K562 (cell line): Measurements from ENCODE around the gene GYS1. TPM values are rescaled to one million over a fixed set of nuclear protein-coding genes. Genes with fewer than 3 reads are reported as not detected.
A peak's percentile ranks its signal among the peaks of the same experiment; 100 is the strongest.

ENCODE experiments used
- CBX1 ChIP-seq: sonication (generic); IDR thresholded peaks from 2 replicates; pipeline ENCODE4 v1.6.1; 2016; ENCODE audit warnings: antibody characterized with exemption, low read depth, mild to moderate bottlenecking
- CBX3 ChIP-seq, 2 experiments: IDR thresholded peaks; 1 replicate in 1 of 2; 2 replicates in 1 of 2; pipeline ENCODE4 v1.6.1; 2012; ENCODE audit warnings: inconsistent platforms in 2 of 2, low read length in 2 of 2, borderline replicate concordance in 1 of 2, control low read depth in 1 of 2
- DPF2 ChIP-seq: fragments of 450-650 bp; IDR thresholded peaks from 2 replicates; pipeline ENCODE4 v1.6.1; 2016
- ELF2 ChIP-seq: fragments of 250-450 bp; sonication (Bioruptor Pico); IDR thresholded peaks from 2 replicates; pipeline ENCODE4 v1.5.0; 2021; ENCODE audit warnings: mild to moderate bottlenecking
- KDM1A ChIP-seq, 2 experiments: fragments of 450-650 bp; IDR thresholded peaks; 2 replicates each; pipeline ENCODE4 v1.6.1; 2016; ENCODE audit warnings: mild to moderate bottlenecking in 2 of 2
- KDM2B ChIP-seq: fragments of 250-450 bp; sonication (Bioruptor Pico); IDR thresholded peaks from 2 replicates; pipeline ENCODE4 v1.8.0; 2021; ENCODE audit warnings: mild to moderate bottlenecking, moderate library complexity
- MTF1 ChIP-seq: fragments of 250-450 bp; sonication (Bioruptor Pico); IDR thresholded peaks from 2 replicates; pipeline ENCODE4 v1.9.0; 2021; ENCODE audit warnings: moderate library complexity, mild to moderate bottlenecking, inconsistent platforms, borderline replicate concordance
- OTX1 ChIP-seq: fragments of 450-650 bp; formaldehyde crosslinking; IDR thresholded peaks from 2 replicates; pipeline ENCODE4 v1.4.0; 2022; ENCODE audit warnings: mild to moderate bottlenecking
- PCBP1 ChIP-seq: fragments of 200-400 bp; formaldehyde crosslinking; IDR thresholded peaks from 2 replicates; pipeline ENCODE4 v1.6.1; 2018; ENCODE audit warnings: mild to moderate bottlenecking, low read depth, low read length; ENCODE audit not compliant: poor library complexity, severe bottlenecking
- PRPF4 ChIP-seq: fragments of 200-400 bp; formaldehyde crosslinking; IDR thresholded peaks from one replicate; pipeline ENCODE4 v1.6.1; 2017; ENCODE audit warnings: low read length, low read depth, mild to moderate bottlenecking; ENCODE audit not compliant: insufficient read depth, poor library complexity, severe bottlenecking
- RUNX1 ChIP-seq: sonication (generic); IDR thresholded peaks from 2 replicates; pipeline ENCODE4 v1.6.1; 2016; ENCODE audit warnings: antibody characterized with exemption, low read depth
- SNIP1 ChIP-seq: fragments of 450-650 bp; IDR thresholded peaks from 2 replicates; pipeline ENCODE4 v1.7.1; 2017; ENCODE audit warnings: low read depth, mild to moderate bottlenecking
- ZNF184 ChIP-seq: sonication (generic); formaldehyde crosslinking; IDR thresholded peaks from 2 replicates; pipeline ENCODE4 v1.5.0; 2020; ENCODE audit warnings: missing genetic modification reagents
- ZNF274 ChIP-seq: IDR thresholded peaks from 2 replicates; pipeline ENCODE4 v1.6.1; 2011; ENCODE audit warnings: low read depth, mild to moderate bottlenecking, low read length, moderate library complexity, borderline replicate concordance
- ZNF408 ChIP-seq: fragments of 250-450 bp; sonication (Bioruptor Pico); IDR thresholded peaks from 2 replicates; pipeline ENCODE4 v1.4.0; 2020; ENCODE audit warnings: low read depth, mild to moderate bottlenecking, moderate library complexity
- polyA plus RNA-seq, 8 experiments: library from polyadenylated mRNA; depleted of rRNA in 4 of 8; stranded (reverse) in 5 of 8; unstranded in 3 of 8; fragments of >200 nt; fragmentation: Nextera tagmentation in 2 of 8; fragmentation: Illumina TruSeq in 1 of 8; extraction: Ambion mirVana in 2 of 8; extraction: Trizol in 1 of 8; gene quantifications; 2 replicates each; pipeline versions ENCODE4 v1.2.1 to v1.2.3, GENCODE V29; 2011 to 2014; ENCODE audit warnings: inconsistent platforms in 1 of 8, missing spikeins in 1 of 8
- total RNA-seq, 7 experiments: library from RNA; depleted of rRNA in 6 of 7; stranded (reverse); fragments of >200 nt in 6 of 7; fragmentation: Illumina TruSeq in 2 of 7; extraction: Trizol in 2 of 7; gene quantifications; 2 replicates each; pipeline versions ENCODE4 v1.2.1 to v1.2.3, GENCODE V29; 2011 to 2021; ENCODE audit warnings: low replicate concordance in 1 of 7
- TF ChIP-seq, protein P1 (sequence below): fragments of 450-650 bp; IDR thresholded peaks from 2 replicates; pipeline ENCODE4 v1.7.1; 2018; ENCODE audit warnings: mild to moderate bottlenecking, low read depth; ENCODE audit not compliant: partially characterized antibody
- TF ChIP-seq, protein P2 (sequence below): sonication (generic); formaldehyde crosslinking; IDR thresholded peaks from 2 replicates; pipeline ENCODE4 v1.8.1; 2022; ENCODE audit warnings: missing genetic modification reagents
- TF ChIP-seq, protein P3 (sequence below): sonication (generic); formaldehyde crosslinking; IDR thresholded peaks from 2 replicates; pipeline ENCODE4 v1.8.0; 2022; ENCODE audit warnings: missing genetic modification reagents, mild to moderate bottlenecking, moderate library complexity, borderline replicate concordance
- TF ChIP-seq, protein P4 (sequence below): fragments of 450-650 bp; IDR thresholded peaks from 2 replicates; pipeline ENCODE4 v1.6.1; 2017; ENCODE audit warnings: antibody characterized with exemption
- TF ChIP-seq, protein P5 (sequence below): sonication (generic); formaldehyde crosslinking; IDR thresholded peaks from 2 replicates; pipeline ENCODE4 v1.8.0; 2022; ENCODE audit warnings: mild to moderate bottlenecking, low read depth, missing genetic modification reagents

Gene GYS1
- total and polyA plus RNA-seq, 9 of the 15 experiments (the other 6 are each of a cell fraction or from before 2014, with no cell fraction given) = 1.9 to 31.1 (median 15.2) TPM

DNA sequence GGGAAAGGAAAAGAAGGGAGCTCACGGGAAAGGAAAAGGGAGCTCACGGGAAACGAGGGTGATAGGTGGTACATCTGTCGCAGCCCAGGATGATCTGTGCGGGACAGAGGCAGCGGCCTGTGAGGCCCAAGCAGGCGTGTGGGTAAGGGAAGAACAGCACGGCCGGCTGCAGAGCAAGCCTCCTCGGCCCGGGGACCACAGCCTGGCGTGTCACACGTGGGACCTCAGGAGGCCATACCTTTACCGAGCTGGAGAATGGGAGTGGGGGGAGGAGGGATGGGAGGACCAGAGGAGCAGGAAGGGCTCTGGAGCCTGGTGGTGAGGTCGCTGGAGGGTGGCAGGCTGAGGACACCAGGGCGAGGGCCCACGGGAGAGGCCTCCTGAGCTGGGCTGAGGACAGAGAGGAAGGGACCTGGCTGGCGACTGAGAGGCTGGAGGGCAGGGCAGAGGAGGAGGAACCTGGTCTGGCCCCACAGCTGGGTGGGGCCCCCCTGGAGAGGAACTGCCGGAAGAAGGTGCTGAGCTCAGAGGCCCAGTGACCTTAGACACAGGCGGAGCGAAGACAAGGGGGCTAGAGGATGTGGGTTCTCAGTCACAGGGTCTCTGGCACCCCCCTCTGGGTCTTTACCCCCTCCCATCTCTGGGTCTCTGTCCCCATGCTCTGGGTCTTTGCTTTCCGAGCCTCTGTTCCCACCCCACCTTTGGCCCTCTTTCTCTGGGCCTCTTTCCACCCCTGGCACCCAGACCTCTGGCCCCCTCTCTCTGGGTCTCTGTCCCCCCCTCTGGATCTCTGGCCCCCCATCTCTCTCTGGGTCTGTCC is 30.9 kb downstream of the GYS1 start (continued):
- TF ChIP-seq ZNF274 = no peak
- TF ChIP-seq, protein P1, sequence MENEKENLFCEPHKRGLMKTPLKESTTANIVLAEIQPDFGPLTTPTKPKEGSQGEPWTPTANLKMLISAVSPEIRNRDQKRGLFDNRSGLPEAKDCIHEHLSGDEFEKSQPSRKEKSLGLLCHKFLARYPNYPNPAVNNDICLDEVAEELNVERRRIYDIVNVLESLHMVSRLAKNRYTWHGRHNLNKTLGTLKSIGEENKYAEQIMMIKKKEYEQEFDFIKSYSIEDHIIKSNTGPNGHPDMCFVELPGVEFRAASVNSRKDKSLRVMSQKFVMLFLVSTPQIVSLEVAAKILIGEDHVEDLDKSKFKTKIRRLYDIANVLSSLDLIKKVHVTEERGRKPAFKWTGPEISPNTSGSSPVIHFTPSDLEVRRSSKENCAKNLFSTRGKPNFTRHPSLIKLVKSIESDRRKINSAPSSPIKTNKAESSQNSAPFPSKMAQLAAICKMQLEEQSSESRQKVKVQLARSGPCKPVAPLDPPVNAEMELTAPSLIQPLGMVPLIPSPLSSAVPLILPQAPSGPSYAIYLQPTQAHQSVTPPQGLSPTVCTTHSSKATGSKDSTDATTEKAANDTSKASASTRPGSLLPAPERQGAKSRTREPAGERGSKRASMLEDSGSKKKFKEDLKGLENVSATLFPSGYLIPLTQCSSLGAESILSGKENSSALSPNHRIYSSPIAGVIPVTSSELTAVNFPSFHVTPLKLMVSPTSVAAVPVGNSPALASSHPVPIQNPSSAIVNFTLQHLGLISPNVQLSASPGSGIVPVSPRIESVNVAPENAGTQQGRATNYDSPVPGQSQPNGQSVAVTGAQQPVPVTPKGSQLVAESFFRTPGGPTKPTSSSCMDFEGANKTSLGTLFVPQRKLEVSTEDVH = no peak
- TF ChIP-seq CBX3 (IDR thresholded peaks at IDR 0.05; ENCODE audit: borderline replicate concordance in 1 of 2, low read length in 2 of 2) = no peak; a peak in 1 of 3 replicates
- peak; percentile 2; the same call in 1 of the 2 replicates for TF ChIP-seq KDM2B (CRISPR knock-in tag)
- TF ChIP-seq ZNF408 (CRISPR knock-in tag) = no peak
- TF ChIP-seq, protein P2, sequence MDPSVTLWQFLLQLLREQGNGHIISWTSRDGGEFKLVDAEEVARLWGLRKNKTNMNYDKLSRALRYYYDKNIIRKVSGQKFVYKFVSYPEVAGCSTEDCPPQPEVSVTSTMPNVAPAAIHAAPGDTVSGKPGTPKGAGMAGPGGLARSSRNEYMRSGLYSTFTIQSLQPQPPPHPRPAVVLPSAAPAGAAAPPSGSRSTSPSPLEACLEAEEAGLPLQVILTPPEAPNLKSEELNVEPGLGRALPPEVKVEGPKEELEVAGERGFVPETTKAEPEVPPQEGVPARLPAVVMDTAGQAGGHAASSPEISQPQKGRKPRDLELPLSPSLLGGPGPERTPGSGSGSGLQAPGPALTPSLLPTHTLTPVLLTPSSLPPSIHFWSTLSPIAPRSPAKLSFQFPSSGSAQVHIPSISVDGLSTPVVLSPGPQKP = no peak
- TF ChIP-seq, protein P3, sequence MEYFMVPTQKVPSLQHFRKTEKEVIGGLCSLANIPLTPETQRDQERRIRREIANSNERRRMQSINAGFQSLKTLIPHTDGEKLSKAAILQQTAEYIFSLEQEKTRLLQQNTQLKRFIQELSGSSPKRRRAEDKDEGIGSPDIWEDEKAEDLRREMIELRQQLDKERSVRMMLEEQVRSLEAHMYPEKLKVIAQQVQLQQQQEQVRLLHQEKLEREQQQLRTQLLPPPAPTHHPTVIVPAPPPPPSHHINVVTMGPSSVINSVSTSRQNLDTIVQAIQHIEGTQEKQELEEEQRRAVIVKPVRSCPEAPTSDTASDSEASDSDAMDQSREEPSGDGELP (CRISPR knock-in tag) = peak; percentile 97
- TF ChIP-seq, protein P4, sequence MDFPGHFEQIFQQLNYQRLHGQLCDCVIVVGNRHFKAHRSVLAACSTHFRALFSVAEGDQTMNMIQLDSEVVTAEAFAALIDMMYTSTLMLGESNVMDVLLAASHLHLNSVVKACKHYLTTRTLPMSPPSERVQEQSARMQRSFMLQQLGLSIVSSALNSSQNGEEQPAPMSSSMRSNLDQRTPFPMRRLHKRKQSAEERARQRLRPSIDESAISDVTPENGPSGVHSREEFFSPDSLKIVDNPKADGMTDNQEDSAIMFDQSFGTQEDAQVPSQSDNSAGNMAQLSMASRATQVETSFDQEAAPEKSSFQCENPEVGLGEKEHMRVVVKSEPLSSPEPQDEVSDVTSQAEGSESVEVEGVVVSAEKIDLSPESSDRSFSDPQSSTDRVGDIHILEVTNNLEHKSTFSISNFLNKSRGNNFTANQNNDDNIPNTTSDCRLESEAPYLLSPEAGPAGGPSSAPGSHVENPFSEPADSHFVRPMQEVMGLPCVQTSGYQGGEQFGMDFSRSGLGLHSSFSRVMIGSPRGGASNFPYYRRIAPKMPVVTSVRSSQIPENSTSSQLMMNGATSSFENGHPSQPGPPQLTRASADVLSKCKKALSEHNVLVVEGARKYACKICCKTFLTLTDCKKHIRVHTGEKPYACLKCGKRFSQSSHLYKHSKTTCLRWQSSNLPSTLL = peak; percentile 22; the same call in 1 of the 2 replicates
- no peak for TF ChIP-seq MTF1
- TF ChIP-seq KDM1A (IDR thresholded peaks at IDR 0.05) = 0 out of 4 replicates have a peak, but pooled peaks of 1 of the 2 experiments have one; percentile 30
- TF ChIP-seq, protein P5, sequence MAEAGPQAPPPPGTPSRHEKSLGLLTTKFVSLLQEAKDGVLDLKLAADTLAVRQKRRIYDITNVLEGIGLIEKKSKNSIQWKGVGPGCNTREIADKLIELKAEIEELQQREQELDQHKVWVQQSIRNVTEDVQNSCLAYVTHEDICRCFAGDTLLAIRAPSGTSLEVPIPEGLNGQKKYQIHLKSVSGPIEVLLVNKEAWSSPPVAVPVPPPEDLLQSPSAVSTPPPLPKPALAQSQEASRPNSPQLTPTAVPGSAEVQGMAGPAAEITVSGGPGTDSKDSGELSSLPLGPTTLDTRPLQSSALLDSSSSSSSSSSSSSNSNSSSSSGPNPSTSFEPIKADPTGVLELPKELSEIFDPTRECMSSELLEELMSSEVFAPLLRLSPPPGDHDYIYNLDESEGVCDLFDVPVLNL (CRISPR knock-in tag) = no peak
- TF ChIP-seq PCBP1 = peak; percentile 55
- TF ChIP-seq DPF2 = peak; percentile 48; the same call in 1 of the 2 replicates
- TF ChIP-seq OTX1 (CRISPR knock-in tag) = peak; percentile 82; the same call in 1 of the 2 replicates
- peak; percentile 79 for TF ChIP-seq ELF2 (CRISPR knock-in tag)
- no peak for TF ChIP-seq CBX1
- no peak for TF ChIP-seq ZNF184
- no peak for TF ChIP-seq RUNX1
- no peak for TF ChIP-seq SNIP1
- TF ChIP-seq PRPF4 = no peak
